Tibial nerve (tissue), 4 donors: ENCODE results near the gene FRMD4A. TPM values are rescaled to one million over a fixed set of nuclear protein-coding genes. Genes with fewer than 3 reads are reported as not detected.
A peak's percentile ranks its signal among the peaks of the same experiment; 100 is the strongest.

Source experiments
- DNase-seq, 2 donors: peaks; one replicate each; pipeline ENCODE4 v3.0.0-alpha.2; 2019; ENCODE audit warnings: low spot score in 2 of 2
- H3K27ac ChIP-seq, 4 donors: fragments of 200-600 bp; sonication (generic) in 3 of 4; one replicate each; pipeline ENCODE4 v1.5.1; 2017 to 2019; ENCODE audit warnings: mild to moderate bottlenecking in 1 of 4
- H3K27me3 ChIP-seq, 2 donors: fragments of 200-600 bp; sonication (generic) in 1 of 2; one replicate each; pipeline versions ENCODE4 v1.5.1 to v1.6.0; 2017 to 2019
- H3K36me3 ChIP-seq, 3 donors: fragments of 200-600 bp; sonication (generic); one replicate each; pipeline ENCODE4 v1.5.1; 2018 to 2019
- H3K4me1 ChIP-seq, 4 donors: fragments of 200-600 bp; sonication (generic) in 3 of 4; one replicate each; pipeline ENCODE4 v1.5.1; 2017 to 2019
- H3K4me3 ChIP-seq, 4 donors: fragments of 200-600 bp; sonication (generic) in 3 of 4; one replicate each; pipeline ENCODE4 v1.5.1; 2017 to 2019; ENCODE audit warnings: mild to moderate bottlenecking in 1 of 4, moderate library complexity in 1 of 4
- H3K9me3 ChIP-seq, 4 donors: fragments of 200-600 bp; sonication (generic) in 3 of 4; one replicate each; pipeline ENCODE4 v1.5.1; 2017 to 2019
- CTCF ChIP-seq, 5 experiments: fragments of 200-600 bp in 3 of 5; fragments of 450-650 bp in 2 of 5; sonication (generic) in 3 of 5; IDR thresholded peaks; one replicate each; pipeline ENCODE4 v1.5.1; 2016 to 2019; ENCODE audit warnings: antibody characterized with exemption in 5 of 5, mild to moderate bottlenecking in 3 of 5, moderate library complexity in 2 of 5
- EP300 ChIP-seq, 2 donors: sonication (generic); formaldehyde crosslinking; IDR thresholded peaks; one replicate each; pipeline ENCODE4 v1.6.1; 2017; ENCODE audit warnings: antibody characterized with exemption in 2 of 2, mild to moderate bottlenecking in 1 of 2
- POLR2A ChIP-seq, 2 donors: fragments of 450-650 bp; IDR thresholded peaks; one replicate each; pipeline ENCODE4 v1.6.1; 2017; ENCODE audit warnings: antibody characterized with exemption in 2 of 2, mild to moderate bottlenecking in 2 of 2, moderate library complexity in 2 of 2
- WGBS, 2 donors: methylation state at CpG; one replicate each; pipeline ENCODE4 v1.1.5; 2018; 5-methylcytosine and 5-hydroxymethylcytosine counted together
- total RNA-seq, 4 donors: library from RNA; depleted of rRNA; stranded (reverse); fragments of >200 nt; gene quantifications; one replicate each; pipeline ENCODE4 v1.1.0, GENCODE V29; 2016

FRMD4A gene
- total RNA-seq, 4 donors from 2014 or later = 39.8 to 89.7 (median 53.9) TPM

- no peak for TF ChIP-seq EP300 (IDR thresholded peaks at IDR 0.05)
- TF ChIP-seq CTCF (IDR thresholded peaks at IDR 0.05) = no peak
- TF ChIP-seq POLR2A (IDR thresholded peaks at IDR 0.05) = no peak
- Histone ChIP-seq H3K4me1 (peaks cover 0 to 91% (median 33%) of the 10 kb centered on the region in 4 donors), H3K27ac (peak overlapping the region; percentile 24 to 84 (median 58)), H3K27me3 (no peaks in the 10 kb centered on the region), H3K36me3 (no peaks in the 10 kb centered on the region), H3K9me3 (no peaks in the 10 kb centered on the region), H3K4me3 (peak overlapping the region in 3 of 4 donors; percentile 32 to 56 (median 47))
- WGBS, 2 donors = 57 to 58% methylated on average over 8 of the region's 8 CpGs
- DNase-seq = no peak
Measured at GRCh38 chr10:13708256-13708990, 622.3 kb downstream of the FRMD4A start.

- no peaks in the 10 kb centered on the region for H3K36me3 ChIP-seq
- peak; percentile 3 to 32 for TF ChIP-seq POLR2A (IDR thresholded peaks at IDR 0.05)
- TF ChIP-seq CTCF (IDR thresholded peaks at IDR 0.05) = no peak
- TF ChIP-seq EP300 (IDR thresholded peaks at IDR 0.05) = peak in 1 of 2 donors; percentile 81
- peak overlapping the region; percentile 32 to 56 (median 42) for H3K4me3 ChIP-seq
- peak; percentile 66 to 75 for DNase-seq
- 5% methylated on average over 26 of the region's 26 CpGs for WGBS, 2 donors
- no peaks in the 10 kb centered on the region for H3K27me3 ChIP-seq
- H3K27ac ChIP-seq = peak overlapping the region; percentile 33 to 84 (median 58)
- peaks cover 0 to 84% (median 25%) of the 10 kb centered on the region in 4 donors for H3K4me1 ChIP-seq
- no peaks in the 10 kb centered on the region for H3K9me3 ChIP-seq
Measured at GRCh38 chr10:13707156-13707881, 623.4 kb downstream of the FRMD4A start.

GRCh38 chr10:13706604-13707003 is 624.1 kb downstream of the FRMD4A start:
- WGBS, 2 donors = 52 to 58% methylated on average over 10 of the region's 10 CpGs
- H3K9me3 ChIP-seq = no peaks in the 10 kb centered on the region
- TF ChIP-seq EP300 (IDR thresholded peaks at IDR 0.05) (no peak), CTCF (IDR thresholded peaks at IDR 0.05) (no peak), POLR2A (IDR thresholded peaks at IDR 0.05) (no peak)
- peak overlapping the region; percentile 33 to 84 (median 58) for H3K27ac ChIP-seq
- H3K27me3 ChIP-seq = no peaks in the 10 kb centered on the region
- H3K4me1 ChIP-seq = peaks cover 0 to 86% (median 25%) of the 10 kb centered on the region in 4 donors
- no peak for DNase-seq
- peak overlapping the region; percentile 32 to 56 (median 42) for H3K4me3 ChIP-seq
- H3K36me3 ChIP-seq = peaks cover 0 to under 1% (median 0%) of the 10 kb centered on the region in 3 donors

GRCh38 chr10:13706175-13706574 is 624.5 kb downstream of the FRMD4A start:
- Histone ChIP-seq H3K9me3 (no peaks in the 10 kb centered on the region), H3K27me3 (no peaks in the 10 kb centered on the region), H3K4me3 (peak overlapping the region in 3 of 4 donors; percentile 13 to 56 (median 47)), H3K27ac (peak overlapping the region in 2 of 4 donors; percentile 82 to 84), H3K36me3 (peaks cover 0 to 5% (median 0%) of the 10 kb centered on the region in 3 donors), H3K4me1 (peaks cover 0 to 87% (median 25%) of the 10 kb centered on the region in 4 donors)
- WGBS, 2 donors = 72 to 80% methylated on average over 4 of the region's 4 CpGs
- DNase-seq = no peak
- TF ChIP-seq EP300 (IDR thresholded peaks at IDR 0.05) = no peak

- H3K27ac ChIP-seq = peak overlapping the region in 2 of 4 donors; percentile 82 to 84
- DNase-seq = no peak
- no peaks in the 10 kb centered on the region for H3K27me3 ChIP-seq
- 68 to 81% methylated on average over 10 of the region's 10 CpGs for WGBS, 2 donors
- TF ChIP-seq EP300 (IDR thresholded peaks at IDR 0.05) (no peak), POLR2A (IDR thresholded peaks at IDR 0.05) (no peak), CTCF (IDR thresholded peaks at IDR 0.05) (no peak)
- peaks cover 0 to 82% (median 25%) of the 10 kb centered on the region in 4 donors for H3K4me1 ChIP-seq
- H3K36me3 ChIP-seq = peaks cover 0 to 9% (median 0%) of the 10 kb centered on the region in 3 donors
- H3K9me3 ChIP-seq = no peaks in the 10 kb centered on the region
- peak overlapping the region in 2 of 4 donors; percentile 47 to 56 for H3K4me3 ChIP-seq
Measured at GRCh38 chr10:13705526-13706174, 625.1 kb downstream of the FRMD4A start.
